ENCODE data around the gene PTGER4.

GRCh38 chr5:40665635-40666298 is 13.9 kb upstream of the PTGER4 start:
- TF ChIP-seq CTCF (IDR thresholded peaks at IDR 0.05; ENCODE audit: low read depth, low read length, poor library complexity, severe bottlenecking): no peak
- TF ChIP-seq EZH2phosphoT487 (IDR thresholded peaks at IDR 0.05; ENCODE audit: borderline replicate concordance, low read length): no peak
